T-helper 2 cell treated with Interferon-gamma antibody and Interleukin-4, amounts not matched to agents 5 μg/mL and 100 μg/mL, for 36 hours (primary cell): Measurements from ENCODE around the gene CACNA1C.

Source experiments
- DNase-seq: peaks from one replicate; pipeline ENCODE4 v3.0.0; 2021; ENCODE audit warnings: low spot score
- H3K27ac Mint-ChIP-seq: one replicate; pipeline ENCODE4 v1.8.0; 2021; ENCODE audit warnings: mild to moderate bottlenecking, mixed read lengths
- H3K27me3 Mint-ChIP-seq: one replicate; pipeline ENCODE4 v1.8.0; 2021; ENCODE audit warnings: low read depth, mixed read lengths
- H3K36me3 Mint-ChIP-seq: one replicate; pipeline ENCODE4 v1.8.0; 2021; ENCODE audit warnings: low read depth, mixed read lengths
- H3K4me1 Mint-ChIP-seq: one replicate; pipeline ENCODE4 v1.8.0; 2021; ENCODE audit warnings: low read depth, mixed read lengths
- H3K4me3 Mint-ChIP-seq: one replicate; pipeline ENCODE4 v1.8.0; 2022; ENCODE audit warnings: mild to moderate bottlenecking, moderate library complexity, mixed read lengths
- H3K9me3 Mint-ChIP-seq: one replicate; pipeline ENCODE4 v1.8.0; 2021; ENCODE audit warnings: mixed read lengths

The CACNA1C gene

GRCh38 chr12:2163177-2163941 lies 110.6 kb downstream of the CACNA1C start:
- Mint-ChIP-seq H3K27ac (no peak overlapping the region), H3K4me3 (no peak overlapping the region), H3K27me3 (no peaks in the 10 kb centered on the region), H3K36me3 (peaks cover 1% of the 10 kb centered on the region), H3K9me3 (peaks cover 13% of the 10 kb centered on the region), H3K4me1 (no peaks in the 10 kb centered on the region)
- no peak for DNase-seq

GRCh38 chr12:2165021-2165420 lies 112.2 kb downstream of the CACNA1C start:
- Mint-ChIP-seq H3K36me3 (peaks cover 1% of the 10 kb centered on the region), H3K27ac (no peak overlapping the region), H3K4me3 (no peak overlapping the region), H3K27me3 (no peaks in the 10 kb centered on the region), H3K9me3 (peaks cover 14% of the 10 kb centered on the region), H3K4me1 (no peaks in the 10 kb centered on the region)
- no peak for DNase-seq

- Mint-ChIP-seq H3K9me3 (peaks cover 14% of the 10 kb centered on the region), H3K27ac (no peak overlapping the region), H3K4me3 (no peak overlapping the region), H3K36me3 (peaks cover 1% of the 10 kb centered on the region), H3K27me3 (no peaks in the 10 kb centered on the region), H3K4me1 (no peaks in the 10 kb centered on the region)
- no peak for DNase-seq
These were observed 113.1 kb downstream of the CACNA1C start for GRCh38 chr12:2165927-2166326.

GRCh38 chr12:2166696-2167095 lies 113.9 kb downstream of the CACNA1C start:
- H3K4me1 Mint-ChIP-seq, result no peaks in the 10 kb centered on the region
- no peaks in the 10 kb centered on the region for H3K27me3 Mint-ChIP-seq
- H3K9me3 Mint-ChIP-seq, result peaks cover 14% of the 10 kb centered on the region
- DNase-seq, result no peak
- no peak overlapping the region for H3K4me3 Mint-ChIP-seq
- H3K27ac Mint-ChIP-seq, result no peak overlapping the region
- peaks cover 1% of the 10 kb centered on the region for H3K36me3 Mint-ChIP-seq

- H3K4me1 Mint-ChIP-seq, result no peaks in the 10 kb centered on the region
- H3K4me3 Mint-ChIP-seq, result no peak overlapping the region
- peaks cover 14% of the 10 kb centered on the region for H3K9me3 Mint-ChIP-seq
- no peaks in the 10 kb centered on the region for H3K27me3 Mint-ChIP-seq
- peaks cover 1% of the 10 kb centered on the region for H3K36me3 Mint-ChIP-seq
- DNase-seq, result no peak
- no peak overlapping the region for H3K27ac Mint-ChIP-seq
These were observed 114.4 kb downstream of the CACNA1C start for GRCh38 chr12:2167231-2167630.

- Mint-ChIP-seq H3K27me3 (no peaks in the 10 kb centered on the region), H3K4me1 (no peaks in the 10 kb centered on the region), H3K4me3 (no peak overlapping the region), H3K27ac (no peak overlapping the region), H3K36me3 (peaks cover 1% of the 10 kb centered on the region), H3K9me3 (peaks cover 14% of the 10 kb centered on the region)
- DNase-seq, result no peak
These were observed 116.0 kb downstream of the CACNA1C start for GRCh38 chr12:2168808-2169207.

- H3K27ac Mint-ChIP-seq, result no peak overlapping the region
- no peak for DNase-seq
- H3K9me3 Mint-ChIP-seq, result peaks cover 14% of the 10 kb centered on the region
- H3K27me3 Mint-ChIP-seq, result no peaks in the 10 kb centered on the region
- H3K4me3 Mint-ChIP-seq, result no peak overlapping the region
- no peaks in the 10 kb centered on the region for H3K4me1 Mint-ChIP-seq
- H3K36me3 Mint-ChIP-seq, result peaks cover 1% of the 10 kb centered on the region
These were observed 116.7 kb downstream of the CACNA1C start for GRCh38 chr12:2169489-2169888.

- Mint-ChIP-seq H3K27me3 (peaks cover 2% of the 10 kb centered on the region), H3K36me3 (peaks cover 1% of the 10 kb centered on the region), H3K9me3 (peaks cover 14% of the 10 kb centered on the region), H3K4me1 (no peaks in the 10 kb centered on the region), H3K4me3 (no peak overlapping the region), H3K27ac (no peak overlapping the region)
- no peak for DNase-seq
These were observed 117.2 kb downstream of the CACNA1C start for GRCh38 chr12:2169940-2170339.

GRCh38 chr12:2170376-2170775 lies 117.6 kb downstream of the CACNA1C start:
- Mint-ChIP-seq H3K9me3 (peaks cover 14% of the 10 kb centered on the region), H3K4me3 (no peak overlapping the region), H3K36me3 (peaks cover 1% of the 10 kb centered on the region), H3K27me3 (peaks cover 2% of the 10 kb centered on the region), H3K4me1 (no peaks in the 10 kb centered on the region), H3K27ac (no peak overlapping the region)
- DNase-seq, result no peak

- peaks cover 1% of the 10 kb centered on the region for H3K36me3 Mint-ChIP-seq
- no peak overlapping the region for H3K27ac Mint-ChIP-seq
- peaks cover 10% of the 10 kb centered on the region for H3K9me3 Mint-ChIP-seq
- no peaks in the 10 kb centered on the region for H3K4me1 Mint-ChIP-seq
- H3K4me3 Mint-ChIP-seq, result no peak overlapping the region
- H3K27me3 Mint-ChIP-seq, result peaks cover 2% of the 10 kb centered on the region
- no peak for DNase-seq
These were observed 119.1 kb downstream of the CACNA1C start for GRCh38 chr12:2171672-2172426.

GRCh38 chr12:2172491-2173214 lies 119.9 kb downstream of the CACNA1C start:
- DNase-seq, result no peak
- Mint-ChIP-seq H3K4me1 (no peaks in the 10 kb centered on the region), H3K9me3 (peaks cover 8% of the 10 kb centered on the region), H3K27me3 (peaks cover 2% of the 10 kb centered on the region), H3K4me3 (no peak overlapping the region), H3K36me3 (peaks cover 1% of the 10 kb centered on the region), H3K27ac (no peak overlapping the region)

- Mint-ChIP-seq H3K27ac (no peak overlapping the region), H3K27me3 (peaks cover 2% of the 10 kb centered on the region), H3K9me3 (no peaks in the 10 kb centered on the region), H3K4me1 (no peaks in the 10 kb centered on the region), H3K36me3 (no peaks in the 10 kb centered on the region), H3K4me3 (no peak overlapping the region)
- no peak for DNase-seq
These were observed 121.2 kb downstream of the CACNA1C start for GRCh38 chr12:2173971-2174370.

- no peak overlapping the region for H3K4me3 Mint-ChIP-seq
- DNase-seq, result no peak
- H3K27ac Mint-ChIP-seq, result no peak overlapping the region
- peaks cover 2% of the 10 kb centered on the region for H3K27me3 Mint-ChIP-seq
- H3K36me3 Mint-ChIP-seq, result no peaks in the 10 kb centered on the region
- H3K4me1 Mint-ChIP-seq, result no peaks in the 10 kb centered on the region
- no peaks in the 10 kb centered on the region for H3K9me3 Mint-ChIP-seq
These were observed 124.2 kb downstream of the CACNA1C start for GRCh38 chr12:2177003-2177402.

- no peaks in the 10 kb centered on the region for H3K9me3 Mint-ChIP-seq
- no peaks in the 10 kb centered on the region for H3K4me1 Mint-ChIP-seq
- DNase-seq, result no peak
- H3K36me3 Mint-ChIP-seq, result no peaks in the 10 kb centered on the region
- H3K27me3 Mint-ChIP-seq, result peaks cover 3% of the 10 kb centered on the region
- no peak overlapping the region for H3K27ac Mint-ChIP-seq
- no peak overlapping the region for H3K4me3 Mint-ChIP-seq
These were observed 125.0 kb downstream of the CACNA1C start for GRCh38 chr12:2177751-2178150.
